ENCODE data around the gene FBXO45. TPM values are rescaled to one million over a fixed set of nuclear protein-coding genes. Genes with fewer than 3 reads are reported as not detected.
"Not testable (repeated sequence)": the region's sequence is repeated elsewhere in the genome, so short reads cannot be mapped to it uniquely, and the experiment has no call there.

FBXO45 gene
- total and polyA plus RNA-seq, 3 donors from 2014 or later, result 11.0 to 20.4 (median 16.4) TPM

- intact Hi-C loops (cut with DNase I; ENCODE audit: low total_unique reads), result no loop called here
- H3K27ac ChIP-seq, result peak overlapping the region in 1 of 2 donors; percentile 85
- peak; percentile 48 for DNase-seq
- peak overlapping the region; percentile 78 for H3K4me3 ChIP-seq
- no peaks in the 10 kb centered on the region for H3K27me3 ChIP-seq
- no peak for TF ChIP-seq CTCF (IDR thresholded peaks at IDR 0.05)
- no peak for TF ChIP-seq POLR2A (IDR thresholded peaks at IDR 0.05)
- H3K36me3 ChIP-seq (ENCODE audit: low read depth, missing control alignments), result no peaks in the 10 kb centered on the region
- 0% methylated on average over 17 to 36 of the region's 44 CpGs for WGBS, 2 donors
- H3K4me1 ChIP-seq, result peaks cover 11% of the 10 kb centered on the region
- no peaks in the 10 kb centered on the region for H3K9me3 ChIP-seq
Observed at GRCh38 chr3:196569003-196569516, 600 bp downstream of the FBXO45 start.

- peaks cover 11% of the 10 kb centered on the region for H3K4me1 ChIP-seq
- intact Hi-C loops (cut with DNase I; ENCODE audit: low total_unique reads); H3K27me3 ChIP-seq; H3K9me3 ChIP-seq; DNase-seq; H3K36me3 ChIP-seq (ENCODE audit: low read depth, missing control alignments); H3K27ac ChIP-seq; H3K4me3 ChIP-seq: not testable (repeated sequence)
- 55 to 72% methylated on average over 13 of the region's 13 CpGs for WGBS, 2 donors
Observed at GRCh38 chr3:196570332-196570731, 1.9 kb downstream of the FBXO45 start.

GRCh38 chr3:196572389-196572788 lies 3.9 kb downstream of the FBXO45 start:
- intact Hi-C loops (cut with DNase I; ENCODE audit: low total_unique reads), result no loop called here
- TF ChIP-seq CTCF (IDR thresholded peaks at IDR 0.05) (no peak), POLR2A (IDR thresholded peaks at IDR 0.05) (no peak)
- Histone ChIP-seq H3K36me3 (ENCODE audit: low read depth, missing control alignments) (no peaks in the 10 kb centered on the region), H3K4me1 (peaks cover 11% of the 10 kb centered on the region), H3K4me3 (no peak overlapping the region), H3K27me3 (no peaks in the 10 kb centered on the region), H3K27ac (no peak overlapping the region), H3K9me3 (no peaks in the 10 kb centered on the region)
- WGBS, 2 donors, result 45 to 92% methylated on average over 1 of the region's 1 CpG
- no peak for DNase-seq

- intact Hi-C loops (cut with DNase I; ENCODE audit: low total_unique reads), result no loop called here
- WGBS, 2 donors, result 63 to 81% methylated on average over 3 of the region's 3 CpGs
- Histone ChIP-seq H3K4me1 (no peaks in the 10 kb centered on the region), H3K4me3 (no peak overlapping the region), H3K27me3 (no peaks in the 10 kb centered on the region), H3K36me3 (ENCODE audit: low read depth, missing control alignments) (no peaks in the 10 kb centered on the region), H3K27ac (no peak overlapping the region), H3K9me3 (no peaks in the 10 kb centered on the region)
- no peak for DNase-seq
- no peak for TF ChIP-seq POLR2A (IDR thresholded peaks at IDR 0.05)
- TF ChIP-seq CTCF (IDR thresholded peaks at IDR 0.05), result no peak
Observed at GRCh38 chr3:196585044-196585757, 16.7 kb downstream of the FBXO45 start.

- no peak for DNase-seq
- intact Hi-C loops (cut with DNase I; ENCODE audit: low total_unique reads), result no loop called here
- Histone ChIP-seq H3K9me3 (no peaks in the 10 kb centered on the region), H3K4me1 (no peaks in the 10 kb centered on the region), H3K27me3 (no peaks in the 10 kb centered on the region), H3K36me3 (ENCODE audit: low read depth, missing control alignments) (no peaks in the 10 kb centered on the region), H3K27ac (no peak overlapping the region), H3K4me3 (no peak overlapping the region)
- WGBS, 2 donors, result 79 to 91% methylated on average over 5 of the region's 5 CpGs
- no peak for TF ChIP-seq POLR2A (IDR thresholded peaks at IDR 0.05)
- no peak for TF ChIP-seq CTCF (IDR thresholded peaks at IDR 0.05)
Observed at GRCh38 chr3:196590279-196590678, 21.8 kb downstream of the FBXO45 start.

Measured in testis (tissue), 3 donors.